Omental fat pad (tissue), 4 donors: ENCODE results near the gene UEVLD. TPM values are rescaled to one million over a fixed set of nuclear protein-coding genes. Genes with fewer than 3 reads are reported as not detected.
A peak's percentile ranks its signal among the peaks of the same experiment; 100 is the strongest.

Experiments
- ATAC-seq: fragments of 150-250 bp; one replicate; pipeline ENCODE4 v1.9.1; 2016; ENCODE audit warnings: mild to moderate bottlenecking, moderate library complexity; ENCODE audit not compliant: low FRiP score
- DNase-seq: peaks from one replicate; pipeline ENCODE4 v3.0.0-alpha.2; 2019; ENCODE audit warnings: low spot score
- CTCF ChIP-seq, 3 donors: fragments of 450-650 bp; IDR thresholded peaks; one replicate each; pipeline ENCODE4 v1.5.1; 2016 to 2017; ENCODE audit warnings: antibody characterized with exemption in 3 of 3, mild to moderate bottlenecking in 3 of 3, moderate library complexity in 2 of 3
- total RNA-seq, 4 donors: library from RNA; depleted of rRNA; stranded (reverse); fragments of >200 nt; gene quantifications; one replicate each; pipeline ENCODE4 v1.1.0, GENCODE V29; 2016

UEVLD gene
- total RNA-seq, 4 donors from 2014 or later = 23.1 to 46.5 (median 31.2) TPM

- no peak for TF ChIP-seq CTCF (IDR thresholded peaks at IDR 0.05)
- ATAC-seq = peak; percentile 42
- DNase-seq = no peak
Measured at GRCh38 chr11:18618342-18619025, 29.9 kb upstream of the UEVLD start.

DNA sequence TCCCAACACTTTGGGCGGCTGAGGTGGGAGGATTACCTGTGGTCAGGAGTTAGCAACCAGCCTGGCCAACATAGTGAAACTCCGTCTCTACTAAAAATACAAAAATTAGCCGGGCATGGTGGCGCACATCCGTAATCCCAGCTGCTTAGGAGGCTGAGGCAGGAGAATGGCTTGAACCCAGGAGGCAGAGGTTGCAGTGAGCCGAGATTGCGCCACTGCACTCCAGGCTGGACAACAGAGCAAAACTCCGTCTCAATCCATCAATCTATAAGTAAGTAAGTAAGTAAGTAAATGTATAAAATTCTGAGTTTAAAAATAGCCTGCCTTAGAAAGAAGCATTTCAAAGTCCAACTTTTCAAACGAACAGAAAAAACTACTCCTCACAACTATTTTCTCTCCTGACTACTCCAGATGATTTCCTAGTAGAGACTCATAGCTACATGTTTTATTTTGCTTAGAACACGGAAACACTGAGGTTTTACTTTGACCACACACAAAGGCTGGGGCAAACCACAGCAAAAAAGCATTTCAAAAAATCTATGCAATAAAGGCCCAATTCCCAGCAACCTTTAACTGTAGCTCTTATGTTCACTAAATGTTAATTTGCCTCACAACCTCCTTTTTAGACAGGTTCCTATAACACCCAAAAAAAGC is 29.3 kb upstream of the UEVLD start:
- TF ChIP-seq CTCF (IDR thresholded peaks at IDR 0.05) = no peak
- ATAC-seq = peak; percentile 6

DNA sequence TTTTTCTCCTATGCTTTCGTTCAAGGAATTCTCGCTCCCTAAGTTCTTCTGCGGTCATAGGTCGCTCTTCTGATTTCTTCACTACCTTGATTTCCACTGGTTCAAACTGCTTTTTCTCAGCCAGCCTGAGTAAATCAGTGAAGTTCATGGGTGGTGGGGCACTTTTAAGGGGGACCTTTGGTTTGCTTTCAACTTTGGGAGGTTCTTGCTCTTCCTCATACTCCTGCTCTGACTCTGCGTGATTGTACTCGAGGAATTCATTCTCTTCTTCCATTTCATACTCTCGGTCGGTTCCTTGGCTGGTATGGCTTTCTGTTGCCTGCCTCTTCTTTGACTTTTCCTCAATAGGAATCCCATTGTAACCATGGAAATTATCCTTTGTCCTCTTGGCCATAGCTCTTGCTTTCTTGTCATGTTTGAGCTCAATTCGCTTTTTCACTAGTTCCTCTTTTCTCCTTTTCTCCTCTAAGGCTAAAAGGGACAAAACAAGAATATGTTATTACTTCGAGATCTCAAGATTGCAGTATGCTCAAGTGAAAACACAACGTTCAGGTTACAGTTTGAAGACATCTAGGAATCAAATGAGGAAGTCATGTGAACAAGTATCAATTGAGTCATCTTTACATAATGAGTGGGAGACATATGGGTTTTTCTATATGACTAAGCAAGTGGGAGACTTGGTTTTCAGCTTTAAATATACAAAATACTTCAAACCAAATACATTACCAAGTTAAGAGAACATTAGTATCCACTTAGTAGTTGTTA is 27.3 kb upstream of the UEVLD start:
- ATAC-seq (no peak), DNase-seq (no peak)
- TF ChIP-seq CTCF (IDR thresholded peaks at IDR 0.05) = no peak

More for the DNA sequence above, 29.3 kb upstream of the UEVLD start:
- DNase-seq = no peak

DNA sequence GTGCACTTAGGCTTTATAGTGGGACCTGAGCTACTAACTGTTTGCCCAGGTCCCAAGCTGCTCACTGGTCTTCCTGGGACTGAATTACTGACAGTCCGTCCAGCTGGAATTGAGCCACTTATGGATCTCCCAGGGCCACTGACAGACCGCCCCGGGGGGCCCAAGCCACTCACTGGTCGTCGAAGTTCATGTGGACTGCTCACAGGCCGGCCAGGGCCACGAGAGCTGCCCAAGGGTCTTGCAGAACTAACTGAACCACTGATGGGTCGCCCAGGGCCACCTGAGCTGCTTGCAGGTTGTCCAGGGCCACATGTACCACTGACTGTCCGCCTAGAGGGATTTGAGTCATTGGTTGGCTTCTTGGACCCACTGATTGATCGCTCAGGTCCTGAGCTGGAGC is 26.1 kb upstream of the UEVLD start:
- ATAC-seq (no peak), DNase-seq (no peak)
- TF ChIP-seq CTCF (IDR thresholded peaks at IDR 0.05) = no peak

DNA sequence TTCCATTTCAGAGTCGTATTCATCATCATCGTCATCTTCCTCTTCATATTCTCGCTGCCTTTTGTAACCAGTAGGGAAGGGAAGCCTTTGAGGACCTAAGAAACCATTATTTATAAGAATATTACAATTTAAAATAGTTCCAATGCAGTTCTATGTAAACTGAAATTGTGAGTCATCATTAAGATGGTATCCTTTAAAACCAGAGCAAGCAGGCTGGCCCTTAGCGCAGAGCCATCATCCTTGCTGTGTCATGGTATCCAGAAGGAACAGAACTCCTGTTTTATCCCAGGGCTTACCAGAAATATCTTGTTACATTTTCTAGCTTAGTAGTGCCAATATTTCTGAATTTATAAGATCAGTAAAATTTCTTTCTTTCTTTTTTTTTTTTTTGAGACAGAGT is 23.9 kb upstream of the UEVLD start:
- TF ChIP-seq CTCF (IDR thresholded peaks at IDR 0.05) = no peak
- ATAC-seq (no peak), DNase-seq (no peak)

DNA sequence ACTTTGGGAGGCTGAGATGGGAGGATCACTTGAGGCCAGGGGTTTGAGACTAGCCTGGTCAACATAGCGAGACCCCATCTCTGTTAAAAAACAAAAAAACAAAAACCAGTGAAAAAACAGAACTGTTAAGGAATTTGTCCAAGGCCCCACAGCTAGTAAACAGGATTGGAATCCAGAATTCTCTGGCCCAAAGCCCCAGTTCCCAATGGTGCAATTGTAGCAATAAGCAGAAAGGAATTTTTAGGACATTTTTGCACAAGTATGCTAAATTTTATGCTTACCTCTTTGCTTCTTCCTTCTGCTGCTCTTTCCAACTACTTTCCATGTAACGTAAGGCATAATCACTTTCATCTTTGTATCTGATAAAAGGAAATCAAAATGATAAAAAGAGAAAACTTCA is 22.7 kb upstream of the UEVLD start:
- ATAC-seq (no peak), DNase-seq (no peak)
- TF ChIP-seq CTCF (IDR thresholded peaks at IDR 0.05) = no peak
